ENCODE measurements around the gene NRCAM.

NRCAM gene

GRCh38 chr7:108145401-108145800 lies 310.8 kb downstream of the NRCAM start:
- no peak for DNase-seq

- DNase-seq: no peak
These were observed 311.3 kb downstream of the NRCAM start for GRCh38 chr7:108144931-108145330.

GRCh38 chr7:108143658-108144420 lies 312.4 kb downstream of the NRCAM start:
- no peak for DNase-seq

- DNase-seq: no peak
These were observed 313.5 kb downstream of the NRCAM start for GRCh38 chr7:108142675-108143259.

- DNase-seq: no peak
These were observed 314.1 kb downstream of the NRCAM start for GRCh38 chr7:108142180-108142579.

GRCh38 chr7:108140671-108141070 lies 315.6 kb downstream of the NRCAM start:
- no peak for DNase-seq

- no peak for DNase-seq
These were observed 317.3 kb downstream of the NRCAM start for GRCh38 chr7:108138911-108139310.

GRCh38 chr7:108137993-108138392 lies 318.2 kb downstream of the NRCAM start:
- DNase-seq: no peak

- no peak for DNase-seq
These were observed 319.2 kb downstream of the NRCAM start for GRCh38 chr7:108137040-108137439.

- no peak for DNase-seq
These were observed 320.0 kb downstream of the NRCAM start for GRCh38 chr7:108136191-108136688.

GRCh38 chr7:108135446-108136190 lies 320.6 kb downstream of the NRCAM start:
- peak; percentile 15 for DNase-seq

GRCh38 chr7:108134486-108134885 lies 321.8 kb downstream of the NRCAM start:
- no peak for DNase-seq

- no peak for DNase-seq
These were observed 323.5 kb downstream of the NRCAM start for GRCh38 chr7:108132551-108133265.

GRCh38 chr7:108130261-108130660 lies 326.0 kb downstream of the NRCAM start, which contains the start of gene LAMB4:
LAMB4 (minus strand) TSS chr7:108130361; CDS start chr7:108123164, 7,197 bp downstream.
- DNase-seq: no peak

- no peak for DNase-seq
These were observed 326.9 kb downstream of the NRCAM start for GRCh38 chr7:108129018-108129965.

- no peak for DNase-seq
These were observed 327.7 kb downstream of the NRCAM start for GRCh38 chr7:108128514-108128913.

GRCh38 chr7:108127461-108127860 lies 328.8 kb downstream of the NRCAM start:
- DNase-seq: no peak

- DNase-seq: no peak
These were observed 331.4 kb downstream of the NRCAM start for GRCh38 chr7:108124820-108125219.

GRCh38 chr7:108122181-108122580 lies 334.1 kb downstream of the NRCAM start:
- DNase-seq: no peak

- no peak for DNase-seq
These were observed 335.3 kb downstream of the NRCAM start for GRCh38 chr7:108120933-108121332.

GRCh38 chr7:108120196-108120595 lies 336.0 kb downstream of the NRCAM start:
- no peak for DNase-seq

- DNase-seq: no peak
These were observed 337.3 kb downstream of the NRCAM start for GRCh38 chr7:108118959-108119358.
